ENCODE results near the gene HYOU1.
"Not testable (repeated sequence)": the region's sequence is repeated elsewhere in the genome, so short reads cannot be mapped to it uniquely, and the experiment has no call there.

HYOU1 gene

DNA sequence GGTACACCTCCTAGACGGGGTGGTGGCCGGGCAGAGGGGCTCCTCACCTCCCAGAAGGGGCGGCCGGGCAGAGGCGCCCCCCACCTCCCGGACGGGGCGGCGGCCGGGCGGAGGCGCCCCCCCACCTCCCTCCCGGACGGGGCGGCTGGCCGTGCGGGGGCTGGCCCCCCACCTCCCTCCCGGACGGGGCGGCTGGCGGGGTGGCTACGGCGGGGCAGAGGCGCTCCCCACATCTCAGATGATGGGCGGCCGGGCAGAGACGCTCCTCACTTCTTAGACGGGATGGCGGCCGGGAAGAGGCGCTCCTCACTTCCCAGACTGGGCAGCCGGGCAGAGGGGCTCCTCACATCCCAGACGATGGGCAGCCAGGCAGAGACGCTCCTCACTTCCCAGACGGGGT is 2.1 kb upstream of the HYOU1 start:
- not testable (repeated sequence) for H3K36me3 ChIP-seq (ENCODE audit: control insufficient read depth, insufficient read depth, low read length)
- WGBS (ENCODE audit: insufficient coverage, insufficient read length), result no CpG with 5 or more reads among the region's 35 CpGs

DNA sequence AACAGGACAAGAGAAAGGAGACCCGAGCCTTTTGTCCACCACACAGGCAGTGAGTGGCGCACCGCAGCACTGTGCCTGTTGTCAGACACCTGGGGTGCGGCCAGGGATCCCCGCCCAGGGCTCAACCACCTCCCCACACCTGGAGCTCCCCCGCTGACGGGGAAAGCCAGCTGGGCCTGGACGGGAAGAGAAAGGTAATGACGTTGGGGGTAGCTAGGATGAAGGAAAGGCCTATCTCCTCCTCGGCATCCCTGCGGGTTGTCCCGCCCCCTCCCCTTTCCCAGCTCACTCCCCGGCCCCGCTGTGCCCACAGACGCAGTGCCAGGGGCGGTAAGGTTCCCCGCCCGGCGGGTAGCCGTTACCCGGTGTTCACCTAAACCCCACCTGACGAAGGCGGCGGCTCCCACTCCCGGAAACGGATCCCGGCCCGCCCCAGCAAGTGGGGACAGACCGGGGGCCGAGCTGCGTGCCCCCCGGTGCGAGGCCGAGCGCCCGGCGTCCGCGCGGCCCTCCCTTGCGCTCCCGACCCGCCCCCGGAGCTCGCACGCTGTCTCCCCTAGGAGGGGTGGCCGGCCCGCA is 495 bp downstream of the HYOU1 start:
- Histone ChIP-seq H3K9me3 (ENCODE audit: control insufficient read depth, insufficient read depth, low read length) (no peaks in the 10 kb centered on the region), H3K36me3 (ENCODE audit: control insufficient read depth, insufficient read depth, low read length) (peaks cover 29% of the 10 kb centered on the region), H3K4me1 (ENCODE audit: control insufficient read depth, insufficient read depth, low read length) (peaks cover 3% of the 10 kb centered on the region; the same call in 1 of the 2 replicates), H3K27me3 (ENCODE audit: control insufficient read depth, insufficient read depth, low read length) (no peaks in the 10 kb centered on the region), H3K4me3 (ENCODE audit: low read length) (peak overlapping the region; percentile 95), H3K27ac (ENCODE audit: low read length) (no peak overlapping the region)
- WGBS (ENCODE audit: insufficient coverage, insufficient read length), result no CpG with 5 or more reads among the region's 48 CpGs
- DNase-seq (ENCODE audit: low read depth, low spot score), result no peak

More for the DNA sequence above, 2.1 kb upstream of the HYOU1 start:
- H3K4me1 ChIP-seq (ENCODE audit: control insufficient read depth, insufficient read depth, low read length); H3K27ac ChIP-seq (ENCODE audit: low read length); H3K27me3 ChIP-seq (ENCODE audit: control insufficient read depth, insufficient read depth, low read length); H3K4me3 ChIP-seq (ENCODE audit: low read length); H3K9me3 ChIP-seq (ENCODE audit: control insufficient read depth, insufficient read depth, low read length); DNase-seq (ENCODE audit: low read depth, low spot score): not testable (repeated sequence)

DNA sequence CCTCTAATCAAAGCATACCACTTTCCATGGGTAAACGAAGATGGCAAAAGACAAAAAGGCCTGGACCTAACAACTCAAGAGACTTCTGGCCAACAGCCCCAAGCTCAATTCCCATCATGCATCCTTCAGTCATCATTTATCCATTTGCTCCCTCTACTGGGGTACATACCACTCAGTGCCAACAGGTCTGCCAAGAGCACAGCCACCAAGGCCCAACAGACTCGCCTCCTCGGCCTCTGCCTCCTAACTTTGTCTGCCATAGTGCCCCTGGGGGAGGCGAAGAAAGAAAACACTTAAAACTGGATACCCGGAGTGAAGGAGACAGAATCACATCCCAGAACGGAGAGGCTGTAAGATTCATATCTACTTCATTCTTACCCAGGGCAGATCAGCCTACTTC is 1.1 kb downstream of the HYOU1 start:
- H3K4me3 ChIP-seq (ENCODE audit: low read length), result peak overlapping the region; percentile 95; the same call in 1 of the 2 replicates
- no CpG with 5 or more reads among the region's 6 CpGs for WGBS (ENCODE audit: insufficient coverage, insufficient read length)
- no peak for DNase-seq (ENCODE audit: low read depth, low spot score)
- no peaks in the 10 kb centered on the region for H3K27me3 ChIP-seq (ENCODE audit: control insufficient read depth, insufficient read depth, low read length)
- no peak overlapping the region for H3K27ac ChIP-seq (ENCODE audit: low read length)
- H3K4me1 ChIP-seq (ENCODE audit: control insufficient read depth, insufficient read depth, low read length), result peaks cover 3% of the 10 kb centered on the region; the same call in 1 of the 2 replicates
- no peaks in the 10 kb centered on the region for H3K9me3 ChIP-seq (ENCODE audit: control insufficient read depth, insufficient read depth, low read length)
- peaks cover 35% of the 10 kb centered on the region for H3K36me3 ChIP-seq (ENCODE audit: control insufficient read depth, insufficient read depth, low read length)

DNA sequence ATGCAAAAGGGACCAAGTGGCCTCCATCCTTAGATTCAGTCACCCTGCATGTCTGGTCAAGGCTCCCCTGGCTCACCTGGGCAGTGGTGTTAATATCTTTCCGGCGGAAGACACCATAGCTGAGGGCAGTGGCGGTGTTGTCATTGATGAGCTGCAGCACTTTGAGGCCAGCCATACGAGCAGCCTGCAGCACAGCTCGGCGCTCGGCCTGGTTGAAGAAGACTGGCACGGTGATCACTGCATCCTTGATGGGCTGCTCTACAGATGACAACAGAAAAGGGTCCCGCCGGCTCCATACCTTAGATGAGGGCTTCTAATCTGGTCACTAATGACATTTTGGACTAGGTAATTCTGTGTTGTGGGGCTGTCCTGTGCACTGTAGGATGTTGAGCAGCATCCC is 2.6 kb downstream of the HYOU1 start:
- Histone ChIP-seq H3K4me3 (ENCODE audit: low read length) (no peak overlapping the region), H3K36me3 (ENCODE audit: control insufficient read depth, insufficient read depth, low read length) (peaks cover 40% of the 10 kb centered on the region), H3K4me1 (ENCODE audit: control insufficient read depth, insufficient read depth, low read length) (peaks cover 3% of the 10 kb centered on the region; the same call in 1 of the 2 replicates), H3K27me3 (ENCODE audit: control insufficient read depth, insufficient read depth, low read length) (no peaks in the 10 kb centered on the region), H3K9me3 (ENCODE audit: control insufficient read depth, insufficient read depth, low read length) (no peaks in the 10 kb centered on the region), H3K27ac (ENCODE audit: low read length) (no peak overlapping the region)
- no CpG with 5 or more reads among the region's 10 CpGs for WGBS (ENCODE audit: insufficient coverage, insufficient read length)
- DNase-seq (ENCODE audit: low read depth, low spot score), result no peak

DNA sequence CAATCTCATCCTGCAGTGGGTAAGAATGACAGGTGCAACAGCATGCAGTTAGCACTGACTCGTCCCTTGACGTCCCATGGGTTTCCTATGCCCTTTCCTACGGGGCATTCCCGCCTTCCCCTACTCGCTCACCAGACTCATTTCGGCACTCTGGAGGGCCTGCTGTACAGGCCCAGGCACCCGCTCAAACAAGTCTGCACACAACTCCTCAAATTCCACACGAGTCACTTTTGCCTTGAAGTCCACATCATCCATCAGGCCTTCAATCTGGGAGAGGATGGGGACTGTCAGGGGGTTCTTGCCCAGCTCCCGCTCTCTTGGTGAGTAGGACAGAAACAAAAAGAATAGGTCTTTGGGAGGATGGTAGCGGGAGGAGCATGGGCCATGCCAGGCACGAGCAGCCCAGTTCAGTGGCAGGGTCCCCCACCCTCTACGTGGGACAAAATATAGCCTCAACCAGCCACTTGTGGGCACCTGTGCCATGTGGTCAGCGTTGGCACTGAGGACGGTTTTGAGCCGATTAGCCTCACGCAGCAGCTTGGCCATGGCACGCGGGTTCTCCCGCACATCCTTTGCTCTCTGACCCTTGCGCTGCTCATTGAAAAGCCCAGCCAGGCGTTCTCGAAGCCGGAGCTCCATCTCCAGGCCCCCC is 4.7 kb downstream of the HYOU1 start:
- Histone ChIP-seq H3K9me3 (ENCODE audit: control insufficient read depth, insufficient read depth, low read length) (no peaks in the 10 kb centered on the region), H3K27me3 (ENCODE audit: control insufficient read depth, insufficient read depth, low read length) (no peaks in the 10 kb centered on the region), H3K4me1 (ENCODE audit: control insufficient read depth, insufficient read depth, low read length) (no peaks in the 10 kb centered on the region), H3K4me3 (ENCODE audit: low read length) (no peak overlapping the region), H3K27ac (ENCODE audit: low read length) (no peak overlapping the region), H3K36me3 (ENCODE audit: control insufficient read depth, insufficient read depth, low read length) (peaks cover 62% of the 10 kb centered on the region)
- no peak for DNase-seq (ENCODE audit: low read depth, low spot score)
- no CpG with 5 or more reads among the region's 23 CpGs for WGBS (ENCODE audit: insufficient coverage, insufficient read length)

DNA sequence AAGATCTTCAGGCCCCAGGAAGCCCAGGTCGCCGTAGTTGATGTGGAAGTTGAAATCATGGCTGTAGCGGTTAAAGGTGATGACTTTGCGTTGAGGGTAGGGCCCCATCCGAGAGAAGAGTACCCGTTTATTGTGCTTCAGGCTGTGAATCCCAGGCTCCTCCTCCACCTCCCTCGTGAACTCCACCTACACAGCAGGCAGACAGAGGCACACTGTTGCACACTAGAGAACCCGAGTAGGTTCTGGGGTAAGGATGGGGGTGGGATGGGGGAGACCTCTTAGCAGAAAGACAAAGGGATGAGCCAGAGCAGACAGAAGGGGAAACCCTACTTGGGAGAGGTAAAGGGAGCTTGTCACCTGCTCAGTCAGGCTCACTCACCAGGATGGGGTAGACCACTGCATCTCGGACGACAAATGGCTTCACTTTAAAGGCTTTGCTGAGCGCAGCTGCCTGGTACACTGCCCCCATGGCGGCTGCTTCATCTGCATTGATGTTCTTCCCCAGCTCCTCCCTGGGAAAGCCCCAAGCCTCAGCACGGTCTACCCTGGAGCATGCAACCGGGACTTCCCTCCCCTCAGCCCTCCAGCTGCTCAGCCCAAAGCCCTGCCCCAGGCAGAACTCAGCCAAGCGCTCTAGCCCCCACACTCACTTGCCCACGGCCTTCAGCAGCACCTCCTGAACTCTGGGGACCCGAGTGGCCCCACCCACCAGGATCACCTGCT is 5.4 kb downstream of the HYOU1 start:
- Histone ChIP-seq H3K4me3 (ENCODE audit: low read length) (no peak overlapping the region), H3K4me1 (ENCODE audit: control insufficient read depth, insufficient read depth, low read length) (no peaks in the 10 kb centered on the region), H3K27ac (ENCODE audit: low read length) (no peak overlapping the region), H3K36me3 (ENCODE audit: control insufficient read depth, insufficient read depth, low read length) (peaks cover 64% of the 10 kb centered on the region), H3K9me3 (ENCODE audit: control insufficient read depth, insufficient read depth, low read length) (no peaks in the 10 kb centered on the region), H3K27me3 (ENCODE audit: control insufficient read depth, insufficient read depth, low read length) (no peaks in the 10 kb centered on the region)
- WGBS (ENCODE audit: insufficient coverage, insufficient read length), result no CpG with 5 or more reads among the region's 17 CpGs
- no peak for DNase-seq (ENCODE audit: low read depth, low spot score)

DNA sequence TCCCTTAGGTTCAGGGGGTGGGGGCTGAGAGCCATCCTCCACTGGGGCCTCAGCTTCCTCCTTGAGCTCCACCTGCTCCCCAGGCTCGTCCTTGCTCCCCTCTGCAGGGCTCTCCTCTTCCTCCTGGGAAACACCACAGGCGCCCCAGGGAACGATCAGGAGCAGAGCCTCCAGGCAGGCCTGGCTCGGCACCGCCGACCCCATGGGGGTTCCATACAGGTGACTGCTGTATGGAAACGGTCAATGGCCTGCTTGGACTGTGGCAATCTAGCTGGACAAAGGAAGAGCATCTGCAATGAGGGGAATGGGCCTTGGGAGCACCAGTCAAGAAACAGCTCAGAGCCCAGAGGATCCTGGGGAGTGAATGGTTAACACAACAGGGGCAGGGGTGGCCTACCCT is 7.9 kb downstream of the HYOU1 start:
- DNase-seq (ENCODE audit: low read depth, low spot score), result no peak
- H3K27ac ChIP-seq (ENCODE audit: low read length), result no peak overlapping the region
- H3K36me3 ChIP-seq (ENCODE audit: control insufficient read depth, insufficient read depth, low read length), result peaks cover 70% of the 10 kb centered on the region
- no CpG with 5 or more reads among the region's 7 CpGs for WGBS (ENCODE audit: insufficient coverage, insufficient read length)
- H3K9me3 ChIP-seq (ENCODE audit: control insufficient read depth, insufficient read depth, low read length), result no peaks in the 10 kb centered on the region
- no peaks in the 10 kb centered on the region for H3K4me1 ChIP-seq (ENCODE audit: control insufficient read depth, insufficient read depth, low read length)
- H3K27me3 ChIP-seq (ENCODE audit: control insufficient read depth, insufficient read depth, low read length), result no peaks in the 10 kb centered on the region
- no peak overlapping the region for H3K4me3 ChIP-seq (ENCODE audit: low read length)

DNA sequence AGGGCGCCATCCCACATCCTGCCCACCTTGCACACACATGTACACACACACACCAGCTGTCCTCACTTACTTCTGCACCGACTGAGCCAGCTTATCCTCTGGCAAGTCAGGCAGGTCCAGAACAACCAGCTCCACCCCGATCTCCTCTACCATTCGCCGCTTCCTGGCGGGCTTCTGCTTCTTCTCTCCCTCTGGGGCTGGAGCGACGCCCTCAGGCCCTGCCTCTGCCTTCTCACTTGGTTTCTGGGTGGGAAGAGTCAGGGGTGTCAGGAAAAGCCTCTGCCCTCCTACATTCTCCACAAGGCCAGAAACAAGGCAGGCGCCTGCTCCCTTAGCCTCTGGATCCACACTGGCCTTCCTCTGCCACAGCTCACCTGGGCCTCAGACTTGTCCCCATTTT is 8.4 kb downstream of the HYOU1 start:
- DNase-seq (ENCODE audit: low read depth, low spot score), result no peak
- Histone ChIP-seq H3K27ac (ENCODE audit: low read length) (no peak overlapping the region), H3K4me3 (ENCODE audit: low read length) (no peak overlapping the region), H3K4me1 (ENCODE audit: control insufficient read depth, insufficient read depth, low read length) (no peaks in the 10 kb centered on the region), H3K36me3 (ENCODE audit: control insufficient read depth, insufficient read depth, low read length) (peaks cover 66% of the 10 kb centered on the region), H3K9me3 (ENCODE audit: control insufficient read depth, insufficient read depth, low read length) (no peaks in the 10 kb centered on the region), H3K27me3 (ENCODE audit: control insufficient read depth, insufficient read depth, low read length) (no peaks in the 10 kb centered on the region)
- no CpG with 5 or more reads among the region's 9 CpGs for WGBS (ENCODE audit: insufficient coverage, insufficient read length)

DNA sequence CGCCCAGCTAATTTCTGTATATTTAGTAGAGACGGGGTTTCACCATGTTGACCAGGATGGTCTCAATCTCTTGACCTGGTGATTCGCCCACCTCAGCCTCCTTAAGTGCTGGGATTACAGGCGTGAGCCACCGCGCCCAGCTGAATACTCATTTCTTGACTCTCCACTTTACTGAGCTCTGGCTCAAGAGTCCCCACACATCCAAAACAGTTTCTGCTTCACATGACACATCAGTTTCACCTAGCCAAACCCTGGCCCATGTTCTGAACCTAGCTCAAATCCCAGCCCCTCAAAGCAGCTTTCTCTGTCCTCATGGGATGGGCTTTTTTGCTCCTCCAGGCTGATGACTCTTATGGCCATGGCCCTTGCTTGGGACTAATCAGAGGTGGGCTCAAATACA is 9.8 kb downstream of the HYOU1 start:
- Histone ChIP-seq H3K4me1 (ENCODE audit: control insufficient read depth, insufficient read depth, low read length) (no peaks in the 10 kb centered on the region), H3K27ac (ENCODE audit: low read length) (no peak overlapping the region)
- WGBS (ENCODE audit: insufficient coverage, insufficient read length), result no CpG with 5 or more reads among the region's 6 CpGs

DNA sequence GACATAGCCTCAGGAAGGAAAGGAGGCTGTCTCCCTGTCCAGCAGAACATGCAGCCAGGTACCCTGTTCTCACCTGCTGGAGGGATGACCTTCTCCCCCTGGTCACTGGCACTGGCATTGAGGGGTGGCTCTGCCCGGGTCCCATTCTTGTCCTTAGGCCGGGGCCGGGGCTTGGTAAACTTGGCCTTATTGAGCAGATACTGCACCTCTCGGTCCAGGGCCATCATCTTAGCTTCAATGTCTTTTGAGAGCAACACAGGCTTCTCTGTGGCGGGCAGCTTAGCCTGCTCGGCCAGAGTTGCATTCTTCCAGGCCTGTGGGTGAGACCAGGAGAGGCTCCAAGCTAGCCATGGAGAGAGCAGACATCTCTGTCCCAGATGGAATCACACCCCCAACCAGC is 10.5 kb downstream of the HYOU1 start:
- H3K4me1 ChIP-seq (ENCODE audit: control insufficient read depth, insufficient read depth, low read length), result no peaks in the 10 kb centered on the region
- H3K36me3 ChIP-seq (ENCODE audit: control insufficient read depth, insufficient read depth, low read length), result peaks cover 45% of the 10 kb centered on the region
- no peaks in the 10 kb centered on the region for H3K27me3 ChIP-seq (ENCODE audit: control insufficient read depth, insufficient read depth, low read length)
- no peak overlapping the region for H3K27ac ChIP-seq (ENCODE audit: low read length)
- no peak for DNase-seq (ENCODE audit: low read depth, low spot score)
- H3K9me3 ChIP-seq (ENCODE audit: control insufficient read depth, insufficient read depth, low read length), result no peaks in the 10 kb centered on the region
- H3K4me3 ChIP-seq (ENCODE audit: low read length), result no peak overlapping the region
- no CpG with 5 or more reads among the region's 6 CpGs for WGBS (ENCODE audit: insufficient coverage, insufficient read length)

More for the DNA sequence above, 9.8 kb downstream of the HYOU1 start:
- DNase-seq (ENCODE audit: low read depth, low spot score), result no peak
- no peaks in the 10 kb centered on the region for H3K9me3 ChIP-seq (ENCODE audit: control insufficient read depth, insufficient read depth, low read length)
- H3K36me3 ChIP-seq (ENCODE audit: control insufficient read depth, insufficient read depth, low read length), result peaks cover 53% of the 10 kb centered on the region
- H3K27me3 ChIP-seq (ENCODE audit: control insufficient read depth, insufficient read depth, low read length), result no peaks in the 10 kb centered on the region
- no peak overlapping the region for H3K4me3 ChIP-seq (ENCODE audit: low read length)
